ENCODE results near the gene ANKRD40. TPM values are rescaled to one million over a fixed set of nuclear protein-coding genes. Genes with fewer than 3 reads are reported as not detected.

The ANKRD40 gene
- total and polyA plus RNA-seq, 2 donors (not counting 3 experiments of a cell fraction or from before 2014, with no cell fraction given), result 24.5 to 56.0 TPM

DNA sequence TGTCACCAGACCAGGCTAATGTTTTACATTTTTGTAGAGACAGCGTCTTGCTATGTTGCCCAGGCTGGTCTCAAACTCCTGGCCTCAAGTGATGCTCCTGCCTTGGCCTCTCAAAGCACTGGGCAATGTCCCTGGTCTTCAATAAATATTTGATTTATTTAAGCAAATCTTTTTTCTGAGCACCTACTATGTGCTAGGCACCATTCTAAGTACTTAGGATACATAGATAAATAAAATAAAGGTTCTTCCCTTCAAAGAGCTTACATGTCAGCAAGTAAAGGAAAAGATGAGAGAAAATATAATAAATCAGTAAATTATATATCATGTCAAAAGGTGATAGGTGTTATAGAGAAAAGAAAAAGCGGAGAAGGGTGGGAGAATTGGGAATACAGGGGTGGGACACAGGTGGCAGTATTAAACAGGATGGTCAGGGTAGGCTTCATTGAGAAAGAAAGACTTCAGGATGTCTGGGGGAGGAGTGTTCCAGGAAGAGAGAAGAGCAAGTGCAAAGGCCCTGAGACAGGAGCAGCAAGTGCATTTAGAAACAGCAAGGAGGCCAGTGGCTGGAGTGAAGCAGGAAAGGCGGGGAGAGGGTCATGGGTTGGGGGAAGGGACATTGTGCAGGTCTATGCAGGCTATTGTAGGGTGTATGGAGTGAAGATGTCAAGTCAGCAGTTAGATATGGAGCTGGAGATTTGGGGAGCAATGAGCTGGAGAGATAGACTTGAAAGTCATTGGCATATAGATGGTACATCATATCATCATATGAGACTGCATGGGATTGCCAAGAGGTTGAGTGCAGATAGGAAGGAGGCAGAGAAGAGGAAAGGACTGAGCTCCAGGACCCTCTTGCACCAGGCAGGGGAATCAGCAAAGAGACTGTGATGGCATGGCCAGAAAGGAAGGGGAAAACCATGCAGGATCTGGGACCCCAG, 61.7 kb downstream of the ANKRD40 start:
- no peak overlapping the region for H3K9ac ChIP-seq (replicated peaks; ENCODE audit: extremely low read depth, insufficient read depth, low read length)
- H3K9me1 ChIP-seq (replicated peaks; ENCODE audit: control insufficient read depth, extremely low read depth, insufficient read depth, low read length), result no peaks in the 10 kb centered on the region
- ChIA-PET POLR2A (interaction anchor here (0.7 to 1.3 kb wide), 2 partner anchors 15 to 26 kb away, joined by 4 to 7 read pairs; no protein-coding TSS in a partner anchor), CTCF (interaction anchor here (1.0 to 2.0 kb wide), 3 partner anchors 15 to 49 kb away, joined by 3 to 5 read pairs (median 3); no protein-coding TSS in a partner anchor)
- FAIRE-seq (no peak), DNase-seq (ENCODE audit: low read depth, low spot score) (no peak)
- intact Hi-C loops (cut with micrococcal nuclease), result no loop called here
- H3K4me1 ChIP-seq (ENCODE audit: control insufficient read depth, extremely low read depth, insufficient read depth, low read length), result peaks cover 6% of the 10 kb centered on the region
- H3K27me3 ChIP-seq (ENCODE audit: control insufficient read depth in 2 of 2, insufficient read depth in 2 of 2, low read length in 2 of 2), result no peaks in the 10 kb centered on the region
- no peaks in the 10 kb centered on the region for H3K79me2 ChIP-seq (ENCODE audit: control insufficient read depth, insufficient read depth, low read length)
- H3K36me3 ChIP-seq (ENCODE audit: control insufficient read depth in 2 of 2, extremely low read depth in 1 of 2, insufficient read depth in 2 of 2, low read length in 2 of 2), result no peaks in the 10 kb centered on the region
- H3K9me3 ChIP-seq (replicated peaks; ENCODE audit: control insufficient read depth, insufficient read depth, low read length), result no peaks in the 10 kb centered on the region
- no peaks in the 10 kb centered on the region for H4K20me1 ChIP-seq (replicated peaks; ENCODE audit: control insufficient read depth, extremely low read depth, insufficient read depth, low read length)
- no TSS peak for BruUV-seq (replicated peaks)
- H3K4me3 ChIP-seq (replicated peaks in 1 of 3; ENCODE audit: insufficient read depth in 1 of 3, low read depth in 1 of 3, low read length in 3 of 3), result no peak overlapping the region
- H3K27ac ChIP-seq (ENCODE audit: insufficient read depth, low read depth, low read length), result no peak overlapping the region
- no peak overlapping the region for H2AFZ ChIP-seq (ENCODE audit: low read depth, low read length)
- TF ChIP-seq, protein P1, sequence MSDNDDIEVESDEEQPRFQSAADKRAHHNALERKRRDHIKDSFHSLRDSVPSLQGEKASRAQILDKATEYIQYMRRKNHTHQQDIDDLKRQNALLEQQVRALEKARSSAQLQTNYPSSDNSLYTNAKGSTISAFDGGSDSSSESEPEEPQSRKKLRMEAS (IDR thresholded peaks at IDR 0.05; ENCODE audit: insufficient read depth, insufficient read length), result no peak
- TF ChIP-seq FOS (IDR thresholded peaks at IDR 0.05; ENCODE audit: borderline replicate concordance, insufficient read depth, low read length) (no peak), POLR2AphosphoS5 (IDR thresholded peaks at IDR 0.05; ENCODE audit: insufficient read depth, low read depth, low read length) (no peak), EZH2 (IDR thresholded peaks at IDR 0.05; ENCODE audit: borderline replicate concordance, low read depth, low read length, severe bottlenecking) (no peak), POLR2A (IDR thresholded peaks at IDR 0.05; ENCODE audit: low read depth, low read length) (no peak)
- TF ChIP-seq, protein P2, sequence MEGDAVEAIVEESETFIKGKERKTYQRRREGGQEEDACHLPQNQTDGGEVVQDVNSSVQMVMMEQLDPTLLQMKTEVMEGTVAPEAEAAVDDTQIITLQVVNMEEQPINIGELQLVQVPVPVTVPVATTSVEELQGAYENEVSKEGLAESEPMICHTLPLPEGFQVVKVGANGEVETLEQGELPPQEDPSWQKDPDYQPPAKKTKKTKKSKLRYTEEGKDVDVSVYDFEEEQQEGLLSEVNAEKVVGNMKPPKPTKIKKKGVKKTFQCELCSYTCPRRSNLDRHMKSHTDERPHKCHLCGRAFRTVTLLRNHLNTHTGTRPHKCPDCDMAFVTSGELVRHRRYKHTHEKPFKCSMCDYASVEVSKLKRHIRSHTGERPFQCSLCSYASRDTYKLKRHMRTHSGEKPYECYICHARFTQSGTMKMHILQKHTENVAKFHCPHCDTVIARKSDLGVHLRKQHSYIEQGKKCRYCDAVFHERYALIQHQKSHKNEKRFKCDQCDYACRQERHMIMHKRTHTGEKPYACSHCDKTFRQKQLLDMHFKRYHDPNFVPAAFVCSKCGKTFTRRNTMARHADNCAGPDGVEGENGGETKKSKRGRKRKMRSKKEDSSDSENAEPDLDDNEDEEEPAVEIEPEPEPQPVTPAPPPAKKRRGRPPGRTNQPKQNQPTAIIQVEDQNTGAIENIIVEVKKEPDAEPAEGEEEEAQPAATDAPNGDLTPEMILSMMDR (IDR thresholded peaks at IDR 0.05; ENCODE audit: extremely low read depth in 1 of 2, insufficient read depth in 1 of 2, low read depth in 1 of 2, low read length in 2 of 2), result no peak
- H3K4me2 ChIP-seq (ENCODE audit: insufficient read depth, low read length), result no peak overlapping the region
- dilution Hi-C loops (cut with MboI; ENCODE audit: extremely low pct_ligation_motif_present, low sequenced_read_pairs), result no loop called here

Small RNAs within 50 kb of the gene (small RNA-seq; reads per million reads assigned to genes)
- not detected for gene RF00019 (ENCODE audit: insufficient read depth, insufficient read length, low read depth, low replicate concordance)

Other genes starting within 250 kb of the ANKRD40 start
- not detected in 2 replicates for gene CHAD, start 239.0 kb downstream of the ANKRD40 start, total RNA-seq
- not detected in 2 replicates for gene CHAD, start 239.0 kb downstream of the ANKRD40 start, polyA plus RNA-seq
- gene RSAD1, start 229.1 kb downstream of the ANKRD40 start, total RNA-seq, result 33.1 and 35.5 TPM in 2 replicates
- 18.4 and 20.3 TPM in 2 replicates for gene RSAD1, start 229.1 kb downstream of the ANKRD40 start, polyA plus RNA-seq
- gene MYCBPAP, start 199.5 kb downstream of the ANKRD40 start, total RNA-seq, result 0.25 and 0.66 TPM in 2 replicates
- gene MYCBPAP, start 199.5 kb downstream of the ANKRD40 start, polyA plus RNA-seq, result 0.05 and 0.40 TPM in 2 replicates
- gene EPN3, start 175.2 kb downstream of the ANKRD40 start, total RNA-seq, result not detected in 2 replicates
- not detected in 2 replicates for gene EPN3, start 175.2 kb downstream of the ANKRD40 start, polyA plus RNA-seq
- 31.4 and 42.3 TPM in 2 replicates for gene SPATA20, start 160.7 kb downstream of the ANKRD40 start, total RNA-seq
- gene SPATA20, start 160.7 kb downstream of the ANKRD40 start, polyA plus RNA-seq, result 51.5 and 52.7 TPM in 2 replicates
- not detected in 2 replicates for gene CACNA1G, start 147.2 kb downstream of the ANKRD40 start, total RNA-seq
- gene CACNA1G, start 147.2 kb downstream of the ANKRD40 start, polyA plus RNA-seq, result not detected in 2 replicates
- gene ABCC3, start 73.0 kb downstream of the ANKRD40 start, total RNA-seq, result 1.1 and 2.1 TPM in 2 replicates
- gene ABCC3, start 73.0 kb downstream of the ANKRD40 start, polyA plus RNA-seq, result 2.6 and 4.2 TPM in 2 replicates
- gene LUC7L3, start 11.7 kb upstream of the ANKRD40 start, total RNA-seq, result 111 and 113 TPM in 2 replicates
- gene LUC7L3, start 11.7 kb upstream of the ANKRD40 start, polyA plus RNA-seq, result 42.3 and 70.9 TPM in 2 replicates
- gene ANKRD40CL, start 59.6 kb upstream of the ANKRD40 start, total RNA-seq, result not detected in 2 replicates
- gene ANKRD40CL, start 59.6 kb upstream of the ANKRD40 start, polyA plus RNA-seq, result not detected in 2 replicates
- not detected in 2 replicates for gene WFIKKN2, start 127.7 kb upstream of the ANKRD40 start, total RNA-seq
- 0.03 TPM in 1 of 2 replicates, not detected in the other for gene WFIKKN2, start 127.7 kb upstream of the ANKRD40 start, polyA plus RNA-seq
- 12.9 and 13.0 TPM in 2 replicates for gene TOB1, start 158.4 kb upstream of the ANKRD40 start, total RNA-seq
- 3.3 and 4.2 TPM in 2 replicates for gene TOB1, start 158.4 kb upstream of the ANKRD40 start, polyA plus RNA-seq